ACC112 (cell line): ENCODE data around the gene GSC2.

ENCODE experiments used
- H2AFZ ChIP-seq: fragments of 200-600 bp; sonication (generic); one replicate; pipeline ENCODE4 v1.6.0; 2017; ENCODE audit warnings: antibody characterized with exemption, low read length; ENCODE audit not compliant: unreplicated experiment
- H3K27ac ChIP-seq: fragments of 200-600 bp; sonication (generic); 2 replicates; pipeline ENCODE4 v1.5.1; 2014; ENCODE audit warnings: low read depth, mild to moderate bottlenecking, antibody characterized with exemption, low read length, moderate library complexity
- H3K27me3 ChIP-seq: fragments of 200-600 bp; sonication (generic); 2 replicates; pipeline ENCODE4 v1.6.1; 2014; ENCODE audit warnings: mild to moderate bottlenecking, antibody characterized with exemption, low read length, moderate library complexity, mixed read lengths; ENCODE audit not compliant: insufficient read depth
- H3K36me3 ChIP-seq: fragments of 200-600 bp; sonication (generic); 2 replicates; pipeline ENCODE4 v1.6.1; 2016; ENCODE audit warnings: mild to moderate bottlenecking, antibody characterized with exemption, low read length, moderate library complexity, mixed read lengths; ENCODE audit not compliant: insufficient read depth
- H3K4me1 ChIP-seq: fragments of 200-600 bp; sonication (generic); one replicate; pipeline ENCODE4 v1.6.1; 2016; ENCODE audit warnings: low read length, mixed read lengths; ENCODE audit not compliant: insufficient read depth, unreplicated experiment, control insufficient read depth
- H3K4me3 ChIP-seq: fragments of 200-600 bp; sonication (generic); 2 replicates; pipeline ENCODE4 v1.5.1; 2014; ENCODE audit warnings: mild to moderate bottlenecking, low read depth, low read length
- H3K79me2 ChIP-seq: fragments of 200-600 bp; sonication (generic); one replicate; pipeline ENCODE4 v1.6.0; 2016; ENCODE audit warnings: low read length; ENCODE audit not compliant: control insufficient read depth, unreplicated experiment, insufficient read depth

GSC2 gene

DNA sequence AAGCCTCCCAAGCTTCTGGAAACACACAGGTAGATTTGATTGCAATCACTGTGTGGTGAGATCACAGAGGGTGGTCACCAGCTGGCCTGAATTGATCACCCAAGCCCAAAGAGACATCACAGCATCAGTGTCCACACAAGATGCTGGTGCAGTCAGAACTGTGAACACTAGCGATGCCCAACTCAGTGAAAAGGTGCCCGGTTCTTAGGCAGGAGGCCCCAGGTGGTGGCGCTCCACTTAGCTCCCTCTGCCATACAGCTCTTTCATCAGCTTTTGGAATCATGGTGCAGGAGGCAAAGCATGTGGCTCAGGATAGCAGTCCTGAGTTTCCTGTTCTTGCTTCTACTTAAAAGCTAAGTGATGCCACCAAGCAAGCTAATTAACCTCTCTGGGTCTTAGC lies 39.0 kb downstream of the GSC2 start:
- H3K79me2 ChIP-seq, result peaks cover 52% of the 10 kb centered on the region
- peaks cover 16% of the 10 kb centered on the region for H3K4me1 ChIP-seq
- no peak overlapping the region for H3K27ac ChIP-seq
- no peaks in the 10 kb centered on the region for H3K27me3 ChIP-seq
- no peaks in the 10 kb centered on the region for H3K36me3 ChIP-seq
- H2AFZ ChIP-seq, result no peak overlapping the region
- no peak overlapping the region for H3K4me3 ChIP-seq

DNA sequence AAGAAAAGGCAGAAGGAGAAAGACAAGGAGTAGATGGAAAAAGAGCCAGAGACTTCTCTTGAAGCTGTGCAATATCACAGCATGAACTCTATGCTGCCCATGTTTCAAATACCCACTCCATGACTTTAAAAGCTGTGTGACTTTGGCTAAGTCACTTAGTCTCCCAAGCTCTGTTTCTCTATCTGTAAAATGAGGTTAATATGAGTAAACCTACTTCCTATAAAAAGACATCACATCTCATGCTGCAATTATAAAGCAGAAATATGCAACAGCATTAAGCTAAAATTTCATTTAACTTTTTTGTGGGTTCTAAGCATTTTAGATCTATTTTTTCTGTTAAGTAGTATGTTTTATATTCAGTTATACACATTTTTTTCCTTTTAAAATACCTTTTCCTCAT lies 39.4 kb downstream of the GSC2 start:
- H3K27me3 ChIP-seq, result no peaks in the 10 kb centered on the region
- H3K27ac ChIP-seq, result no peak overlapping the region
- H2AFZ ChIP-seq, result no peak overlapping the region
- H3K36me3 ChIP-seq, result no peaks in the 10 kb centered on the region
- H3K79me2 ChIP-seq, result peaks cover 50% of the 10 kb centered on the region
- H3K4me1 ChIP-seq, result peaks cover 16% of the 10 kb centered on the region
- no peak overlapping the region for H3K4me3 ChIP-seq

DNA sequence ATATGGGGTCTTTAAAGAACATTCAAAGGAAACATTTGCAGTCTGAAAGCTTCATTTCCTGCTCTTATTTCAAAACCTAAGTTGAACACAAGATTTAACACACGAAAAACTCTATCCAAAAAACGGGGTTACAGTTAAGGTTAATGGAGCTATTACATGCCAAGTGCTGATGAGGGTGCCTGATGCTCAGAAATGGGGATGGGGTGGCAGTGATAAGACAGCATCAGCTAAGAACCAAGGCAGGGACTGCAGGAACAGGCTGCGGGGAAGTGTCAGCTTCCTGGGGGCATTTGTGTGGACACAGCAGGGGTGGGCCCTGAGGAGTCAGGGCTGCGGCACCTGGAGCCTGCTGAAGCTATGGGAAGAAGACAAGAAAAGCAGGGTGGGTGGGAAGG lies 40.0 kb downstream of the GSC2 start:
- Histone ChIP-seq H3K27me3 (no peaks in the 10 kb centered on the region), H3K79me2 (peaks cover 50% of the 10 kb centered on the region), H2AFZ (no peak overlapping the region), H3K27ac (no peak overlapping the region), H3K36me3 (no peaks in the 10 kb centered on the region), H3K4me3 (no peak overlapping the region), H3K4me1 (peaks cover 16% of the 10 kb centered on the region)

DNA sequence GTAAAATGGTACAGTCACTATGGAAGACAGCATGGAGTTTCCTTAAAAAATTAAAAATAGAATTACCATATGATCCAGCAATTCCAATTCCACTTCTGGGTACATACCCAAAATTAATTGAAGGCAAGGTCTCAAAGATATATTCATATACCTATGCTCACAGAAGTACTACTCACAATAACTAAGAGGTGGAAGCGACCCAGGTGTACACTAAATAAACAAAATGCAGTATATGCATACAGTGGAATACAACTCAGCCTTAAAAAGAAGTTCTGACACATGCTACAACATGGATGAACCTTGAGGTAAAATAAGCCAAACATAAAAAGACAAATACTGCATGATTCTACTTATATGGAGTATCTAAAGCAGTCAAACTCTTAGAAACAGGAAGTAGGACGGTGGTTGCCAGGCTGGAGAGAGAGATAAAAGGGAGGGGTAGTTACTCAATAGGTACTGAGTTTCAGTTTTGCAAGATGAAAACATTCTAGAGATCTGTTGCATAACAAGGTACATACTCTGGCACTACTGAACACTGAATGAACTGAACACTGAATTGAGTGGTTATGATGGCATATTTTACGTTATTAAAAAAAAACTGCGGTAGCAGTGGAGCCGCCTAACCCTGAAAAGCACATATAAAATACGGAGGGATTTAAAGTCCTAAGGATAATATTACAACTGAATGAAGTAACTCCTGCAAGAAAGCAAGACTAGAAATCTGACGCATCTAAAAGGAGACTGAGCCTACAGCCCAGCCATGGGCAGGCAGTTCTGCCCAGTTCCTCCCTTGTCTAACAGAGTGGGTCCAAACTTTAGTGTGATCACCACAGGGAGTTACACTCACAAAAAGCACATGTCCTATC lies 40.7 kb downstream of the GSC2 start:
- H3K4me1 ChIP-seq, result peaks cover 16% of the 10 kb centered on the region
- no peaks in the 10 kb centered on the region for H3K36me3 ChIP-seq
- peak overlapping the region; percentile 52 for H3K27ac ChIP-seq
- H3K27me3 ChIP-seq, result no peaks in the 10 kb centered on the region
- H2AFZ ChIP-seq, result no peak overlapping the region
- no peak overlapping the region for H3K4me3 ChIP-seq
- peaks cover 49% of the 10 kb centered on the region for H3K79me2 ChIP-seq

DNA sequence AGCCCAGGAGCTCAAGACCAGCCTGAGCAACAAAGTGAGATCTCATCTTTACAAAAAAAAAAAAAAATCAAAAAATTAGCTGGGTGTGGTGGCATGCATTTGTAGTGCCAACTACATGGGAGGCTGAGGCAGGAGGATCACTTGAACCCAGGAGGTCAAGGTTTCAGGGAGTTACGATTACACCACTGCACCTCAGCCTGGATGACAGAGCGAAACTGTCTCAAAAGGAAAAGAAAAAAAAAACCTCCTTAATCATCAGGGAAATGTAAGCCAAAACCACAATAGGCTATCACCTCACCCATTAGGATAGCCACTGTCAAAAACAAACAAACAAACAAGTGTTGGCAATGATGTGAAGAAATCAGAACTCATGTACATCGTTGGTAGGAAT lies 41.3 kb downstream of the GSC2 start:
- H2AFZ ChIP-seq, result no peak overlapping the region
- peak overlapping the region; percentile 52; the same call in 1 of the 2 replicates for H3K27ac ChIP-seq
- H3K79me2 ChIP-seq, result peaks cover 53% of the 10 kb centered on the region
- no peaks in the 10 kb centered on the region for H3K27me3 ChIP-seq
- H3K36me3 ChIP-seq, result no peaks in the 10 kb centered on the region
- H3K4me3 ChIP-seq, result no peak overlapping the region
- H3K4me1 ChIP-seq, result peaks cover 16% of the 10 kb centered on the region

DNA sequence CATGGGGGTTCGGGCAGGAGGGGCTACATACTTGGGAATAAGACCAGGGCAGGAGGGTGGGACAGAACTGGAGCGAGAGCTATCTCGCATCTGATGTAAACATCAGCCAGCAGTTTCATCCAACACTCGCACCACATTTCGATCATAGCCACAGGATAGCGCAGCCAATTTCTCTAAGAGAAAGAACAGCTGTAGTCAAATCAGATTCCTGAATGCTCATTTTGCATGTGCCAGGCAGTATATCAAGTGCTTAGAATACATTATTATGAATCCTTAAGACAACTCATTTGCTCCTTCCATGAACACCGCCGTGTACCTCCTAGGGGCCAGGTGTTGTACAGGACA lies 42.4 kb downstream of the GSC2 start:
- H3K79me2 ChIP-seq, result peaks cover 48% of the 10 kb centered on the region

DNA sequence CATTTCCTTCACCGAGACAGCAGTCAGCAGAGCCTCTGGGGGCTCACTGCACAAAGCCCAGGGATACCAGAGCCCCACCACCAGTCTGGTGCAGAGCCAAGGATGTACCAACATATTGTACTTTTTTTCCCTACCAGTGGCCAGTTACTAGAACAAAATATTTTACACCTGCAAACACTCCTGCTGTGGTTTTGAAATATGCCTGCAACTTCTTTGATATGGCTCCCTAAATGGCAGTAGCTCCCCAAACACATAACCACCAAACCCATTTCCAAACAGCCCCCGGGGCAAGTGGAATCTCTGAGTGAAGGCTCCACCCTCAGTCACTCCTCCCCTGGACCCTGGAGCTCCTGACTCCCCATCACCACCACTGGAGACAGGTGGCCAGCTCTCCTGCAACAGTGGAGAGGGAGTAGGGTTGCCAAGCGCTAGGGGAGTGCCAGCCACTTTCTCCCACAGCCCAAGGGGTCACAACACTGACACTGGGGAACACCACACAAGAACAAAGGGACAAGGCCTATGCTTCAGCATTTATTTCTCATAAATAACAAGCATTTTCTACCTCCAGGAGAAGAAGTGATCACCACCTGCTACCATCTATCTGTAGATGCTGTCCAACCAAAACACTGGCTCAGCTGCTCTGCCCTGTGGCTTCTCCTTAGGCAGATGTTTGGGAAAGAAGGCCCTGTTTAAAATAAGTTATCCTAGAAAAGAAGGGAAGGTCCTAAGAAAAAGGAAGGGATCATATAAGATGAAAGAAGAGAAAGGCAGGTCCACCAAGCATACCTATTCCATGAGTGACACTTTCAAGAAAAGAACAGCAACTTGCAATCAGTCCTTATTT lies 43.0 kb downstream of the GSC2 start:
- no peaks in the 10 kb centered on the region for H3K36me3 ChIP-seq
- no peak overlapping the region for H2AFZ ChIP-seq
- no peaks in the 10 kb centered on the region for H3K27me3 ChIP-seq
- H3K79me2 ChIP-seq, result peaks cover 46% of the 10 kb centered on the region
- no peak overlapping the region for H3K4me3 ChIP-seq
- H3K27ac ChIP-seq, result no peak overlapping the region
- H3K4me1 ChIP-seq, result peaks cover 16% of the 10 kb centered on the region

More for the DNA sequence above, 42.4 kb downstream of the GSC2 start:
- H2AFZ ChIP-seq, result no peak overlapping the region
- H3K27ac ChIP-seq, result no peak overlapping the region
- H3K36me3 ChIP-seq, result no peaks in the 10 kb centered on the region
- H3K4me1 ChIP-seq, result peaks cover 16% of the 10 kb centered on the region
- H3K27me3 ChIP-seq, result no peaks in the 10 kb centered on the region
- no peak overlapping the region for H3K4me3 ChIP-seq

DNA sequence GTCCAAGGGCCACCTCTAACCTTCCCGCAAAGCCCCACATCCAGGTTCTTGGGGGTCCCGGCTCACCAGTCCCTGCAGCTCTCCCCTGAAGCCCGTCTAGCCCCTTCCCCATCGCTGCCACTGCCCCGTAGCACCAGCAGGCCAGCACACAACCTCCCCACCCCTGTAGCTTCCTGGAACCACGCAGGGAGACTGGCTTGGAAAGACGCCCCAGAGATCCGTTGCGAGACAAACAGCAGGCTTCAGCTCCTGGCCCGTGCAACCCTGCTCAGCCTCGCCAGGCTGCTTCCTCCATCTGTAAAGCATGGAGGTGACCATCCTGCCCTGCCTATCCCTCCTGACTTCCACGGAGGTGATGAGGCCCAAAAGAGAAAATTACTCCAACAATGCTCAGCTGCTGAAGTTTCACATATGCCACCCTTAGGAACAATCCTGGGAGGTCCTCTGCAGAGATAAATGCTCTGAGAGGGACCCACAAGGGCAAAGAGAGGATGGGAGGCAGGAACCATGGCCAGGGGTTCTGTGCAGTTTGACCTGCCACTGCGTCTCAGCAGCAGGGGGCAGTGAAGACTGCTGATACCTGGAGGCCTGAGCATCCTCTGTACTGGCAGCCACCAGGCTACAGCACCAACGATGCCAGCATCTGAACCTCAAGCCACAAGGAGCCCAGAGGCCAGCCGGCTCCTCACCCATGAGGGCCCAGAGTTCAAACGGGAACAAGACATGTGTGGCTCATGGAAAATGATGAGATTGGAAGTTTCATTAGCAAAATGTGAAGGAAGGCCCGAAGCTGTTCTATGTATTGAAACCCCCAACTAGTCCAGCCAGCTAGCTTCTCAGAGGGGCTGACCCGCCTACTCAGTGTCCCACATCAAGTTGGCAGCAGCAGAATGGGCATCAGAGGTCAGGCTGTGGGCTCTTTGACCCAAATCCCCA lies 44.0 kb downstream of the GSC2 start:
- Histone ChIP-seq H3K27me3 (no peaks in the 10 kb centered on the region), H2AFZ (no peak overlapping the region), H3K27ac (no peak overlapping the region), H3K36me3 (no peaks in the 10 kb centered on the region), H3K4me1 (peaks cover 16% of the 10 kb centered on the region), H3K79me2 (peaks cover 45% of the 10 kb centered on the region), H3K4me3 (no peak overlapping the region)

DNA sequence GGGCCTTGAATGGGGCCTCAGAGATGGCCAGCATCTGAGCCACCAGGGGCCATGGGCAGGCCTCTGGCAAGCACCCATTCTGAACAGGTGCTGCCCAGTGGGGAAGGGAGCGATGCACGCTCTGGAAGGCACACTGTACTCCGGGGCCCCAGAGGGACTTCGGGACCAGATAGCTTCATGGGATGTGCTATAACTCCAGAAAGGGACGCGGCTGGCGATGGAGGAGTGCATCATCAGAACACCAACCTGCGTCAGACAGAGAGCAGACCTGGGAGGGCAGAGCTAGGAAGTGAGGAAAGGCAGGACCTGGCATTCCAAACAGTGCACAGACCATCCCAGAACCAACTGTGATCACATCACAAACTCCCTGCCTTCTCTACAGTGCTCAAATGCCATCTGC lies 44.6 kb downstream of the GSC2 start:
- Histone ChIP-seq H3K27ac (no peak overlapping the region), H3K27me3 (no peaks in the 10 kb centered on the region), H2AFZ (no peak overlapping the region), H3K4me1 (peaks cover 16% of the 10 kb centered on the region), H3K79me2 (peaks cover 44% of the 10 kb centered on the region), H3K36me3 (no peaks in the 10 kb centered on the region), H3K4me3 (no peak overlapping the region)
